GM18526 (cell line): ENCODE results near the gene ITGB1.

Experiments used
- POLR2A ChIP-seq: IDR thresholded peaks from 3 replicates; pipeline ENCODE4 v1.6.1; 2011; ENCODE audit not compliant: insufficient read length; ENCODE audit errors: extremely low read depth

The ITGB1 gene

DNA sequence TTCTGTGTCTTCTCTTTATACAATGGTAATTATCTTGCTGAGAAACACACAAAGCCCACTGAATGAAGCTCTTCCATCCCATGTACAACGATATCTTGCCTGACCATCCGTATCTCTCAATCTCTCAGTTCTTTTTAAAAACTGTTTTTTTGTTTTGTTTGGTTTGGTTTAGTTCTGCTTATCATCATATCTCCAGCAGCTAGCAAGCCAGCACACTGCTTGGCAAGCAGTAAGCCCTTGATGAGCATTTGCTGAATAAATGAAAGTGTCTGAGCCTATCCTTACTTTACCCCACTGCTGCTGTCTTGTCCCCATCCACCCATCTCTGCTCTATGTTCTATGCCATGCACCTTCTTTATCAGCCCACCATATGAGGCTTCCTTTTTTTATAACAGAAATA, 34.2 kb downstream of the ITGB1 start:
- no peak for TF ChIP-seq POLR2A

DNA sequence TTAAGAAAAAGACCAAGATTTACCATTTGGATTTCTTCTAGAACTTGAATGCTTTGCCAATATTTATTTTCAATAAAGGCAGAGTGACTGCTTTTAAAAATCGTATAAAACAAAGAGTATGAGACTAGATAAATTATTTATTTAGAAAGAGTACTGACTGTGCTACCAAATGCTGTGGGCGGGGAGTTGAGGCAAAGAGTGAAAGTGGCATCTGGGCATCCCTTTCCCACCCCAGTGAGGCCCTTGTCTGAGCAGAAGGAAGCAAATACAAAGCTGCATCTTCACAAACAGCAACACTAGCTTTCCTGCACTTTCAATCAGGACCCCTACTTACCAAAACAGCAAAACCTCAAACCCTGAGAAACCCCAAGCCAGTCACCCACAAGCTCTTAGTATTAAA, 34.9 kb downstream of the ITGB1 start:
- TF ChIP-seq POLR2A = no peak

DNA sequence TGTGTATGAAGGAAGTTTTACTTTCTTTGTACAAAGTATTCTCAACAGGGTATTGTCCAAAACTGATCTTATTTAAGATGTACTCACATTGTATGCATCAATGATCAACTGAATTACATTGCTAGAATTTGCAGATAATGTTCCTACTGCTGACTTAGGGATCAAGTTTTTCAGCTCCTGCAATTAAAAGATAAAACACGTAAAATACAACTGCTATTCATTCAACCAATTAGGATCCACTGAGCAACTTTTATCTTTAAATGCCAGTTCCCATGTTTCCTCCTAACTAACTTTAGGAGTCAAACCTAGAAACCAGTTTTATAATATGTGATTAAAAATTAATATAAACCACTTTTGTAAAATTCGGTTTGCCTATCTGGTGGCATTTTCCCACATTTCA, 35.9 kb downstream of the ITGB1 start:
- no peak for TF ChIP-seq POLR2A

DNA sequence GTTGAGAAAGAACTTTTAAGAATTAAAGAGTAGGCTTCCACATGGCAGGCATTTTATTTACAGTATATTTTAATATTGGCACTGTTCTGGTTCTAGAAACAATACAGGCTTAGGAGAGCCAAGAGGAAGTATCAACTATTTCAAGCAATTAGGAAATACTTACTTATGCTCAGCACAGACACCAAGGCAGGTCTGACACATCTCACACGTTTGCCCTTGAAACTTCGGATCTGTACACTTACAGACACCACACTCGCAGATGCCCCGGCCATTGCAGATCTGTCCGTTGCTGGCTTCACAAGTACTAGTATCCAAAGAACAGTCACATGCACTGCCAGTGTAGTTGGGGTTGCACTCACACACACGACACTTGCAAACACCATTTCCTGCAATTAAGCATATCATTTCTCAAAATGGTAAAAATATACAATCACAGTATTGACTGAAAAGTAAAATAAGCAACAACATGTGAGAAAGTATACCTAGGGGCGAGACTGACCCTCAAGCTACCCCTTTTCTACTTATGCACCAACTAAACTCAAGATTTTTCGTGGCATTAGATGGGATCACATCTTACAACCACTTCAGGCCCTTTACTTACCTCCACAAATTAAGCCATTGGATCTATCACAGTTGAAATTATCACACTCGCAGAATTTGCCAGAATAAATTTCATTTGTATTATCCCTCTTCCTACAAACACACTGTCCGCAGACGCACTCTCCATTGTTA, 46.6 kb downstream of the ITGB1 start:
- no peak for TF ChIP-seq POLR2A

DNA sequence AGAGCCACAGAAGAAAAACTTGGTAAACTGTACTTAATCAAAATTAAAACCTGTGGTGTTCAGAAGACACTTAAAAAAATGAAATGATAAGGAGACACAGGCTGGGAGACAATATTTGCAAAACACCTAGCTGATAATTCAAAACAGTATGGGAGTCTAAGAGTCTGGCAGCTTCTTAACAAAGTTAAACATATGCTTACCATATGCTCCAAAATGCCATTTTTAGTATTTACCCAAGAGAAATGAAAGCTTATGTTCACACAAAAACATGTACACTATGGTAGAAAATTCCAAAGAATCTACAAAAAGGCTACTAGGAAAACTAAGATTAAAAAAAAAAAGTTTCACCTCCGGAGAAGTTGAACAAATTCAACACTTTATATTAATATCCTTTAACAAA, 48.6 kb downstream of the ITGB1 start:
- no peak for TF ChIP-seq POLR2A

DNA sequence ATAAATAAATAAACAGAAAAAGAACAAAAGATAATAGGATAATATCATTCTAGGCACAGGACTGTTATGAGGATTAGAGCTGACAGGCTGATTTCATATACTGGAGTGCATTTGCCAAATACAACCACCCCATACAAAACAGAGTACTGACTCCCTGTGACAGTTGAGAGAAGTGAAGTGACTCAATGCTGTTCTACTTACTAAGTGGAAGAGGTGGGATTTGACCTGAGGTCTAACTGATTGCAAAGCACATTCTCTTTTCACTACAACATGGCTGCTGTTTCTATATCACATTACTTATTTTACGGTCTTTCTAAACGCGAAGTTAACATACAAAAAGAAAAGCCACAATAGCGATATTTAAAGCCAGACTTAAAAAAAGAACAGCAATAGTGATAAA, 51.4 kb downstream of the ITGB1 start:
- TF ChIP-seq POLR2A = no peak

DNA sequence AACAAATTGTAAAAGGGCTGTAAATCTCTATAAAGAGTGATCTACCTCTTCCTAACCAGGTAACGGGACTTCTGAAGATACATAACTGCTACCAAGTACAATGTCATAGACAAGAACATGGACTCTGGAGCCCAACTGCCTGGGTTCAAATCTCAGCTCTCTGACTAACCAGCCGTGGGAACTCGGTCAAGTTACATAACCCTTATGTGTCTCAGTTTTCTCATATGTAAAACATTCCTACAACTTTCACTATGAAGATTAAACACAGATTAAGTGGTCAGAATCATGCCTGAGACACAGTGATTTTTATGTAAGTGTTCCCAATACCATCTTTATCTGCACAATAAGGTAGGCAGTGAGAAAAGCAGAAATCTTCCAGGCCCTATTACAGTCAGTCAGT, 52.6 kb downstream of the ITGB1 start:
- TF ChIP-seq POLR2A = no peak

DNA sequence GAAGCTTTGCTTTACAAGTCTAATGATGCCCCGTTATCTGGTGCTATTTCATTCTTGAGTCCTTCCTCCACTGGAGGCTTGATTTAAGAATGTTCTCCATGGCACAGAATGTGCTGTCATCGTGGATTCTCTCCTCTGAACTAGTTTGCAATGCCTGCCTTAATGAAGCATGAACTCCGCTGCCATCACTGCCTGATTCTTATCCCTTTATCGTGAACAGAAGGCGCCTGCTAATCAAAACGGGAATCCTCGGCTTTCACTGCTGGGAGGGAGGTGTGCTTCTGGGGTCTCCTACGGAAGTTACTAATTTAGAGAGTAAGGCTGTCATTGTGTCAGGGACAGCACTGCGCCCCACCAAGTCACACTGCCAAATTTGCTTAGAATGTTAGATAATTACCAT, 56.2 kb downstream of the ITGB1 start:
- no peak for TF ChIP-seq POLR2A

DNA sequence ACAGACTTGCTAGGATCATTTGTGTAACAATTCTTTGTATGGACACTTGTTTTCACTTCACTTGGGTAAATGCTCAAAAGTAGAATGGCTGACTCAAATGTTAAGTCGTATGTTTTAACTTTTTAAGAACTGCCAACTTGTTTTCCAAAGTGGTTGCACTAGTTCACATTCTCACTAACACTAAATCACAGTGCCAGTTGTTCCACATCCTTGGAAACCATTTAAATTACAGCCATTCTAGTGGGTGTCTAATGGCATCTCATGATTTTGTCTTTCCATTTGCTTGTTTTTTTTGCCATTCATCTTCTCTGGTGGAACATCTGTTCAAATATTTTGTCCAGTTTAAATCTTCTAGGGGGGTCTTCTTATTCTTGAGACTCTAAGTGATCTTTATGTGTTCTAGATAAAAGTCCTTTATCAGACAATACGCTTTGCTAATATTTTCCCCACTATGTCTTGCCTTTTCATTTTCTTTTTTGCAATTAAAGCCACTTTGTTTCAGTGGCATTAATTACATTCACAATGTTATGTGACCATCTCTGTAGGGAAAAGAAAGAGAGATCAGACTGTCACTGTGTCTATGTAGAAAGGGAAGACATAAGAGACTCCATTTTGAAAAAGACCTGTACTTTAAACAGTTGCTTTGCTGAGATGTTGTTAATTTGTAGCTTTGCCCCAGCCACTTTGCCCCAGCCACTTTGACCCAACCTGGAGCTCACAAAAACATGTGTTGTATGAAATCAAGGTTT, 63.9 kb downstream of the ITGB1 start:
- no peak for TF ChIP-seq POLR2A

DNA sequence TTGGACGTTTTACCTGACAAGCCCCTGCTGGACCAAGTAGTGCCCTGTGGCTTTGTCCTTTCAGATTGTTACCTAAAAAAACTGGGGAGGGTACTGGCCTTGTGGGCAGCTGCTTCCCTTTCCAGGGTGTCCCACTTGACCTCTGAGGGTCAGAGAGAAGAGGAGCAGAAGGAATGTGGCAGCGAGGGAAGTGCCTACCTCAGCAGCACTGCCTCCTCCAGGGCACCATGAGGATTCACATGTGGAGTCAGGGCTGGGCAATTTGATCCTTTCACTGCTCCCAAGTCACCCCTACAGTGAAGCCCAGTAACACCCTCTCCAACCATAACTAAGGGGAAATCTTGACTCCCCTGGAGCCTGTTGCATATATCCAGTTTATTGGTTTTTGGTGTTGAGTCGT, 64.6 kb downstream of the ITGB1 start:
- no peak for TF ChIP-seq POLR2A

DNA sequence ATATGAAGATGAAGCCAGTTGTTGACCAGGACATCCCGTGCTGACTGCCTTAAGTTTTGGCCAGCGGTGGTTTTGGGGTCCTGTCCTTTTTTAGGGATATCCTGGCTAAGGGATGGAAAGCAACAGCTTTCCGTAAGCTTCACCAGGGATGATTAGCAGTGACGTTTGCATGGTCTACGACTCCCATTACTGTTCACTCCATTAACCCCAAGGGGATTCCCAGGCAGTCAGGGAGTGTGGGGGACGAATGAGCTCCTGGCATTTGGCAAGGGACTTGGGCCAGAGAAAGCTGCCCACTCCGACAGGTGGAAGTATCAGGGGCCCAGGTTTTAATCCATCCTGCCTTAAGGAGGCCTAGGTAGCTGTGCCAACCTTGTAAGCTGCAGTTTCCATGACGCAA, 66.8 kb downstream of the ITGB1 start:
- no peak for TF ChIP-seq POLR2A

DNA sequence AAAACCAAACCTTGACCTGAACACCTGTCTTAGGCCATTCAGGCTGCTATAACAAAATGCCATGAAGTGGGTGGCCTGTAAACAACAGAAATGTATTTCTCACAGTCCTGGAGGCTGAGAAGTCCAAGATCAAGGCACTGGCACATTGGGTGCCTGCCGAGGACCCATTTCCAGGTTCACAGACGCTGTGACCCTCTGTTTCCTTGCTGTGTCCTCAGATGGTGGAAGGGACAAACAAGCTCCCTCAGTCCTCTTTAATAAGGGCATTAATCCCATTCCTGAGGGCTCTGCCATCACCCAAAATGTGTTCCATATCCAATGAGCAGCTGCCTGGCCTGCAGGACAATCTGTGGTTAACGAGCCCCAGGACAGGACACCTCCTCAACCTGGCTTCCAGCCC, 67.6 kb downstream of the ITGB1 start:
- TF ChIP-seq POLR2A = no peak

DNA sequence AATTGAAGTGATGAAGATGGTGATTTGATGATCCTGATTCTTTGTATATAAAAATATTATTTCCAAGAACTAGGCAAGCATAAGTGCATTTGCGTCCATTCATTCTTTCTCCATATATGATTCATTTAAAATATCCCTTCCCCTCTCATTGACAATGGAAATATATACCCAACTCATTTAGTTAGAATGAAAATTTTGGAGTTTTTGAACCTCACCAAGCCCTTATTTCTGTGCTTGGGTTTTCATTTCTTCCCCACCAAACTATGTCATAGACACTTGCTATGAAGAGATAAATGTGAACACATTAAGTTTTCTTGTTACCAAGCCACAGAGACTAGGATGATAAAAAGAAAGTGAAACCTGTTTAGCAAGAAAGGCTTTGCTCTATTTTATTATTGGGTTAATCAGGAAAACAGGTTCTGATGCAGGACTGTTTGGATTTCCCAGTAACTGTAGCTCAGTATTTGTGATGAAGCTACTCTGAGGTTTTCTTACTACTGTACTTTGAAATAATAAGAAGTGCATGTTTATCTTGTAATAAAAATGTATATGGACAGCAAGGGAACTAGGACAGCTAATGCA, 68.3 kb downstream of the ITGB1 start:
- TF ChIP-seq POLR2A = no peak

DNA sequence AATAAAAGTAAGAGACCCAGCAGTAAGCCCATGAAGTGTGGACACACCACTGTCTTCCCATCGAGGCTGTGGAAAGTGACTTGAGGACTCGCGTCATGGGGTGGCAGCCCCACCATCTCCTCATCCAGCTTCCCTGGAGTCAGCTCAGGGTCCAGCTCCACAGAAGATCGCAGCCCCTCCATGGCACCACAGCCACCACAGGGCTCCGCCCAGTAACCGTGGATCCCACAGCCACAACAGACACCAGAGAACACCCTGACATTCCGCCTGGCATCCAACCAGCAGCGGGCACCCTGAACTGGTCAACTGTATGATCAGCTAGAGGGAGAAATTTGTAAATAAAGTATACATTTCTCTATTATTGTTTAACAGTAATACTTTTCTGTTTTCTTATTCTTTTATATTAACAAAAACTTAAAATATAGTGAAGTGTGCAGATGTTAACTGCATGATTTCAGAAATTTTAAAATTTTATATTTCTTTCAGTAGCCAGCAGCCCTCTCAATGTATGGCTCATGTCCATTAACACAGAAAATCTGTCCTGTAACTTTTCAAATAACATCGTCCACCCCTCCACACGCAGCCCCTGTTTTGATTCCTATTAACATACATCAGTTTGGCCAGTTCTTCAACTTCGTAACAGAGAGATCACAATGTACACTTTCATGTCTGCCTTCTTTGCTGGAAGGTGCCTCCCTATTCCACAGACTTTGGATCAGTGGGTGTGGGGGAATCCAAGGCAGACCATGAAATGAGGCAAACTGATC, 69.7 kb downstream of the ITGB1 start:
- no peak for TF ChIP-seq POLR2A

DNA sequence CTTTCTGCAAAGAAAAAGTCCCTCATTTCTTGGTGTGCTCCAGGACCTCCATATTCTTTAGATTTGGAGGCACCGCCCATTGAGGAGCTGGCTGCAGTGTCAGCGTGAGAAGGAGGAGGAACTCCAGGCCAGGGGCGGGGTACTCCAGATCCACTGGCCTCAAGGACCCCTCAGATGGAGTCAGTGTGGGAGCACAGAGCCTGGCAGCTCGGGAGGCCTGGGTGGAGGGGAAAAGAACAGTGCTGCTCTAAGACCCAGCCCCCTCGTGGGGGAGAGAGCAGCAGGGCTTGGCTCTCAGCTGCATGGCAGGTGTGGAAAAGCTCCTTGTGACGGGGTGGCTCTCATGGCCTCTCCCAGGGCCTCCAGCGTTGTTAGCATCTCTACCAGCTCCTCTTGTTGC, 70.5 kb downstream of the ITGB1 start:
- no peak for TF ChIP-seq POLR2A

DNA sequence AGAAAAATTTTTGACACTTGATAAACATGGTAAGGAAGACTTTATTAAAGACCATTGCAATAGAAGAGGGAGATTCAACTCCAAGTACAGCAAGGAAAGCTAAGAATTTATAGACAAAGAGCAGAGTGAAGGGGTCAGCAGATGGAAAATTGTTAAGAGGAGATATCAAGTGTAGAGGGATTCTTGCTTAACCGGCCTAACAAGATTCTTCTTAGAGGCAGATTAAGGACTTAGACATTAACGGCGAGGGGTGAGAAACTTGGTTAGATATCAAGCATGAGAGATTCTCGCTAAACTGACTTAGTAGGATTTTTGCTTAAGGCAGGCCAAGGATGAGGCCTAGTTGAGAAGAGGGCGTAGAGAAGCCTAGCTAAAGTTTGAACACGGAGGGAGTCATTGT, 76.0 kb downstream of the ITGB1 start:
- no peak for TF ChIP-seq POLR2A
